NT2/D1 (cell line): ENCODE data around the gene ARID5A.

Experiments
- DNase-seq: peaks from one replicate; pipeline ENCODE4 v3.0.0-alpha.2; 2011; ENCODE audit warnings: low read depth, low spot score
- H3K27me3 ChIP-seq: 2 replicates; pipeline ENCODE4 v1.6.0; 2011; ENCODE audit warnings: mild to moderate bottlenecking; ENCODE audit not compliant: insufficient read length, insufficient read depth
- H3K36me3 ChIP-seq: 2 replicates; pipeline ENCODE4 v1.6.1; 2011; ENCODE audit warnings: mild to moderate bottlenecking, low read length, mixed read lengths; ENCODE audit not compliant: insufficient read depth, insufficient read length
- H3K4me1 ChIP-seq: 2 replicates; pipeline ENCODE4 v1.5.1; 2011; ENCODE audit not compliant: insufficient read depth, insufficient read length
- H3K4me3 ChIP-seq: 2 replicates; pipeline ENCODE4 v1.5.1; 2011; ENCODE audit warnings: low read depth; ENCODE audit not compliant: insufficient read length
- H3K9ac ChIP-seq: 2 replicates; pipeline ENCODE4 v1.6.0; 2011; ENCODE audit warnings: low read depth; ENCODE audit not compliant: insufficient read length
- H3K9me3 ChIP-seq: 2 replicates; pipeline ENCODE4 v1.5.1; 2011; ENCODE audit warnings: mild to moderate bottlenecking, low read length; ENCODE audit not compliant: insufficient read depth
- SUZ12 ChIP-seq: IDR thresholded peaks from 2 replicates; pipeline ENCODE4 v1.6.1; 2011; ENCODE audit not compliant: insufficient read length, insufficient read depth; ENCODE audit errors: extremely low read depth
- YY1 ChIP-seq: IDR thresholded peaks from 2 replicates; pipeline ENCODE4 v1.6.1; 2011; ENCODE audit not compliant: insufficient read length, insufficient read depth
- ZNF274 ChIP-seq: IDR thresholded peaks from 2 replicates; pipeline ENCODE4 v1.6.1; 2011; ENCODE audit warnings: mild to moderate bottlenecking, low read depth, low read length

The ARID5A gene

GRCh38 chr2:96599941-96600340 lies 63.4 kb downstream of the ARID5A start:
- Histone ChIP-seq H3K9me3 (no peaks in the 10 kb centered on the region), H3K4me1 (no peaks in the 10 kb centered on the region), H3K4me3 (no peak overlapping the region), H3K36me3 (peaks cover 94% of the 10 kb centered on the region), H3K9ac (no peak overlapping the region), H3K27me3 (no peaks in the 10 kb centered on the region)
- TF ChIP-seq YY1 (no peak), SUZ12 (no peak), ZNF274 (no peak)
- DNase-seq, result no peak

- H3K36me3 ChIP-seq, result peaks cover 94% of the 10 kb centered on the region
- no peaks in the 10 kb centered on the region for H3K4me1 ChIP-seq
- TF ChIP-seq YY1 (no peak), SUZ12 (no peak), ZNF274 (no peak)
- H3K4me3 ChIP-seq, result no peak overlapping the region
- no peak for DNase-seq
- no peak overlapping the region for H3K9ac ChIP-seq
- H3K27me3 ChIP-seq, result no peaks in the 10 kb centered on the region
- H3K9me3 ChIP-seq, result no peaks in the 10 kb centered on the region
Observed at GRCh38 chr2:96601382-96602292, 65.1 kb downstream of the ARID5A start.
